ENCODE measurements around the gene SCART1.

DNA sequence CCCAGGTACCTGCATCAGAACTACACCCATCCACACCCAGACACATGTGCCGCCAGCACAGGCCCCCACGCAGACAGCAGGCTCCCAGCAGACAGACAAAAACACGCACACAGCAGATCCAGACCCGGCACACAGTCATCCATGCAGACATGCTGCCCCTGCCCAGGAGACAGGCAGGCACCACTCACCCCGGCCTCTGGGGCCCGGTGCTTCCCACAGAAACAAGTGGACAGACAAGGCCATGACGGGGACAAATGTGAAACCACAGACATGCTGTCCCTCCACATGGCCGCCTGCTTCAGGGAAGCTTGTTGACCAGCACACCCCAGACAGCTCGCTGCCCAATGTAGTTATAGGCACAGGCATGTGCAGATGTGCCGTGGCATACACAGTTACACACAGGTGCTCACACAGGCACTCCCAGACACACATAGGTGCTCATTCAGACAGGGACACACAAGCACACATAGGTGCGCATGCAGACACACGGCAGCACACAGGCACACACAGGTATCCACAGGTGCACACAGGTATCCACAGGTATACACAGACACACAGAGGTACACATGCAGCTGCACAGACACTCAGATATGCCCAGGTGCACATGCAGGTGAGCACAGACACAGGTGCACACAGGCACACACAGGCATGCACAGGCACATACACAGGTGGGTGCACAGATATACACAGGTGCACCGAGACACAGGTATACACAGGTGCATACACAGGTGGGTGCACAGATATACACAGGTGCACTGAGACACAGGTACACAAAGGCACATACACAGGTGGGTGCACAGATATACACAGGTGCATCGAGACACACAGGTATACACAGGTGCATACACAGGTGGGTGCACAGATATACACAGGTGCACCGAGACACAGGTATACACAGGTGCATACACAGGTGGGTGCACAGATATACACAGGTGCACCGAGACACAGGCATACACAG is 10.5 kb upstream of the SCART1 start:
- TF ChIP-seq POLR2AphosphoS5 (IDR thresholded peaks at IDR 0.05) (no peak), CTCF (IDR thresholded peaks at IDR 0.05) (no peak), POLR2A (IDR thresholded peaks at IDR 0.05) (no peak)

Data from stomach (tissue), 4 donors.